IMR-90 (cell line): Measurements from ENCODE around the gene IGSF8.

ENCODE experiments used
- CTCF ChIP-seq: conservative IDR thresholded peaks from 2 replicates; pipeline ENCODE4 v1.5.1; 2012; ENCODE audit warnings: mild to moderate bottlenecking, low read depth, low read length, improper control_type of control experiment
- ELK1 ChIP-seq: fragments of 150-350 bp; IDR thresholded peaks from 2 replicates; pipeline ENCODE4 v1.6.1; 2016; ENCODE audit warnings: low read depth, mild to moderate bottlenecking, low read length, moderate library complexity, borderline replicate concordance
- MAFK ChIP-seq: IDR thresholded peaks from 2 replicates; pipeline ENCODE4 v1.6.1; 2012; ENCODE audit warnings: low read depth, low read length, improper control_type of control experiment
- POLR2A ChIP-seq: IDR thresholded peaks from 2 replicates; pipeline ENCODE4 v1.6.1; 2012; ENCODE audit warnings: mild to moderate bottlenecking, low read depth, low read length
- RAD21 ChIP-seq: IDR thresholded peaks from 2 replicates; pipeline ENCODE4 v1.6.1; 2012; ENCODE audit warnings: low read length, improper control_type of control experiment
- RCOR1 ChIP-seq: IDR thresholded peaks from 2 replicates; pipeline ENCODE4 v1.6.1; 2012; ENCODE audit warnings: mild to moderate bottlenecking, low read length, improper control_type of control experiment; ENCODE audit not compliant: insufficient replicate concordance

- no peak for TF ChIP-seq ELK1
- TF ChIP-seq CTCF = no peak
- no peak for TF ChIP-seq RAD21
- no peak for TF ChIP-seq MAFK
- no peak for TF ChIP-seq POLR2A
- TF ChIP-seq RCOR1 = no peak
Measured at GRCh38 chr1:160061369-160062229, 36.8 kb downstream of the IGSF8 start.
